GM18517 (cell line): ENCODE measurements around the gene TIMM22.

Experiments
- ATAC-seq: cut with Tn5 transposase; IDR thresholded peaks from one replicate; pipeline ENCODE4 v1.9.1; 2021; ENCODE audit warnings: mild to moderate bottlenecking, moderate library complexity; ENCODE audit not compliant: unreplicated experiment

Gene TIMM22

DNA sequence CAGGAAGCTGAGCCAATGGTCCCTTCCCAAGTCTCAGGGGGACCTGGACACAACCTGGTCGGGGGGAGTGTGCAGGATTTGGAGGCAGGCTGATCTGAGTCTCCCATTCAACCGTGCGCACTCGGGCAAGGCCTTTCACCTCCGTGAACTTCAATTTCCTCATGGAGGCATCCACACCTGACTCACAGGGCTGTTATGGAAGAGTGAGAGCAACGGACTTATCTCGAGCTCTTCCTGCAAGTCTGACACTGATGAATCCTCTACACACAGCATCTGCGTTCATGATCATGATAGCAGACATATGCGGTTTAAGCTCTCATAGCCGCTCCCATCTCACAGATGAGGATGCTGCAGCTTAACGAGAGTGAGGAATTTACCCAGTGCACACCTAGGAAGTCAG, 21.6 kb downstream of the TIMM22 start:
- no peak for ATAC-seq

DNA sequence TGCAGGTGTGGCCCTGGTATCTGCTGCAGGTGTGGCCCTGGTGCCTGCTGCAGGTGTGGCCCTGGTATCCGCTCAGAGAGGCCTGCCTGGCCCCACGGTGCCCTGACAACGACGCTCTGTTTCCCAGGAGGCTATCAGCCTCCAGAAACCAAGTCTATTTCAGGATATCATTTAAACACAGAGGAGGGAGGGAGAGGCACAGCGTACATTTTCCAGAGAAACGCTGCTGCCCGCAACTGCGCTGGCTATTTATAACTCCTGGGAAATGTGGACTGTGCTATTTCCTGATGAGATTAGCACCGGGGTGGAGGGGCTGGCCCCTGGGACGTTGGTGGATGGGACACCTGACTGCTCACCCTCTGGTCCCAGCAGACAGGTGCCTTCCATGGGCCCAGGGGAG, 22.5 kb downstream of the TIMM22 start:
- ATAC-seq, result no peak

DNA sequence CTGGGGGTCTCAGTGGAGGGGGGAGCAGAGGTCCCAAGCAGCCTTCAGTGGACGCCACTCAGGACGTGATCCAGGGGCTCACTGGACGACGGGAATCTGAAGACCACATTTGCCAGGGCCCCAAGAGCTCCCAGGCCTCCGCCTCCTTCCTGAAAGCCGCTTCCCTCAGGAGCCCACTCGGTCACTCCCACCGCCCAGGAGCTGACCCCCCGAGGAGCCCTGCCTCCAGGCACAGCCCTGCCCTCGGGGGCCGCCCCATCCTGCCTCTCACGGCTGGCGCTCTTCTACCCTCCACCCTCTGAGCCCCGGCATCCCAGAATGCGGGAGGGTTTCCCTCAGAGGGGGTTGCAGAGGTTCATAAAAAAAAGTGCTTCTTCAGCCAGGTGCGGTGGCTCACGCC, 24.2 kb downstream of the TIMM22 start:
- no peak for ATAC-seq

DNA sequence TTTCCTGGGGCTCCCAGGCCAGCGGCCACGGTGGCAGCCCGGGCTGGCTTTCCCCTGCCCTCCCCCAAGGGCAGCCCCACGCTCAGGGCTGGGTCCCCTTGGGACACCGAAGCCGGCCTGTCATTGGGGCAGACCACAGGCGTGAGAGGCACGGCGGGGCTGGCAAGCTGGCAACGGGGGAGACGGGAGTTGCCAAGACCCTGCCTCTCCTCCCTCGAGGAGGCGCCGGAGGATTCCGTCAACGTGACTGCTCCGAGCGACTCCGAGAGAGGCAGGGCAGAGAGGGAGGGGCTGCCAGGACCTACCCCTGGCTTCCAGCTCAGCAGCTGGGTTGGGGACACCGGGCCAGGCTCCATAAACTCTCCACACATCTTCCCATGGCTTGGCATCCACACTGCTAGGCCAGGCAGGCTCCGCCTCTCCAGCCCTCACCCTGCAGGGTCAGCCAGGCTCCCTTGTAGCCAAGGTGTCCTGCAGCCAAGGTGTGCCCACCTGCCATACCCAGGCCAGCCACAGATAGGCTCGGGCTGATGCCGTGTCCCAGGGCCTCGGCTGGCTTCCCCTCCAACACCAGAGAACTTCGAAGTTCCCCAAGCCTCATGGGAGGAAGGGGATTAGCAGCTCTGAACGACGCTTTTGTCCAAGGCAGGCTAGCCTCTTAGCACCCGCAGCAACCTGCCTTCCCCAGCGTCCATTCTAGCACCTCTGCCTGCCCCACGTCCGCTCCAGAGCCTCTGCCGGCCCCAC, 25.5 kb downstream of the TIMM22 start:
- ATAC-seq, result no peak

DNA sequence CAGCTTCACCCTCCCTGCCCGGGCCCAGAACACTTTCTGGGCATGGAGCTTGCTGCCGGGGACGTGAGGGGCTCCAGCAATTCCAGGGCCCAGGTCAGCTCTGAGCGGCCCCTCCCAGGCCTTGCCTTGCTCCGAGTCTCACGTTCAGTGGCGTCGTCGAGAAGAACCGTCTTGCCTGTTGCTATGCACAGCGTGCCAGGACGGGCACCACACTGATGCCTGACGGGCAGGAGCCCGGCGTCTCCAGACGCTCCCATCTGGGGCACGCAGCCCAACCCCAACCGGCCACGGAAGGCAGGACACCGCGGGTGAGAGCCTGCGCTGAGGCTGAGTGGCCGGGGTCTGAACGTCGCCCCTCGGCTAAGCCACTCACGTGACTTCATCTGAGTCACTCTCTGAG, 27.1 kb downstream of the TIMM22 start:
- ATAC-seq, result no peak

DNA sequence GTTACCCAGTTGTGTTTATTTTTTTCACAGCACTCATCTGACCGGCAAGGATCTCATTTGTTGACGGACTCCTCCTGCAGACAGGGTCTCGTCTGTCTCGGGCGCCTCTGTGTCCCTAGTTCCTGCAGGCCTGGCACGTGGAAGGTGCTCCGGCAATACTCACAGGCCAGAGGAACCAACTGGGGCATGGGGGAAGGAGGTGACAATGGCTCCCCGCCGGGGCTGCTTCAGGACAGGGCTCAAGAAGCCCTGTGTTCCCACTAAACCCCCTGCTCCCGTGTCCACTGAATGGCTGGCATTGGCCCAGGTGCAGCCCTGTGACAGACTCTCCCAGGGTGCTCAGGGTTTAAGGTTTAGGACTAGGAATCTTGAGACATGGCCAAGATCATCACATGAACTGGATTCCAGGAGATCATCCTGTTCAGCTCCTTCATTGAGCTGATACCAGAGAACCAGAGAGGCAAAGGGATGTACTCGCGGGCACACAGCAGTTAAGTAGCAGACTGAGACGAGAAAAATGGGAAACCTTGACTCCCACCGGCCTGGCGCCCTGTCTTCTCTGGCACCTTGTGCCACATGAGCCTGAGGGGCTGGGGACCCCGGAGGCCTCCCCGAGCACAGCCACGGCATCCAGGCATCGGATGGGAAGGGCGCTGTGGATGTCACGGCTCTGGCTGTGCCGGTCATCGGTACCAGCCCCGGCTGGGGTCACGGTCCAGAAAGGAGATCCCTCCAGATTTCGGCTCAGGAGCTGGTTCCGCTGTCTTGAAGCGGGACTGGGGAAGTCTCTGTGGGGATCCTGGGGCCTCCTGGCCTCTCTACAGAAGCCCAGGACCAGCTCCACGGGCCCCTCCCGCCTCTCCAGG, 29.0 kb downstream of the TIMM22 start:
- ATAC-seq, result no peak

DNA sequence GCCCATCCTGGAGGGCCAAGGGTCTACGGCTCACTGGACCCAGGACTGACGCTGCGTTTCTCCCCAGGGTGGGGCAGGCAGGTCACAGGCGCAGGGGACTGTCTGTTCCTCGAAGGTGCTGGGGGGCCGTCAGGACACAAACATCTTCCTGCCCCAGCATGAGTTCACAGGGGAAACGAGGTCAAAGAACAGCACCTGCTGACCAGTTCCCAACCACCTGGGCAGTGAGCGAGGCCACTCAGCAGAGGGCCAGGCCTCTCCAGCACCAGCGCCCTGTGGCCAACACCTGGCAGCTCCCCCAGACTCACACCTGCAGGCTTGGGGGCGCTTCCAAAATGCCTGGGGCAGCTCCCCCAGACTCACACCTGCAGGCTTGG, 29.7 kb downstream of the TIMM22 start:
- ATAC-seq, result no peak

DNA sequence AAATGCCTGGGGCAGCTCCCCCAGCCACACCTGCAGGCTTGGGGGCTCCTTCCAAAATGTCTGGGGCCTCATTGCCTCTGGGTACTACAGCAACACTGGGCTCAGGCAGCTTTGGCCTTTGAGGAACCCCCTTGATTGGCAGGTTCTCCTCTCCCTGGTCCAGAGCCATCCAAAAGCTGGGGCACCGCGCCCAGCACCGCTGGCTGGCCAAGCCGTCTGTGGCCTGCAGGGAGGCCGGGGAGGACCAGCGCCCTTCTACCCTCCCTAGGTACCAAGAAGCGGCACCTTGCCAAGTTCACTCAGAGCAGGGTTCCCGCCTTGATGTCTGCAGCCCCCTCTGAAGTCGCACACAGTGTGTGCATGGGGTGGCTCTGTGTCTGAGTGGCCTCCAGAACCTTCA, 30.1 kb downstream of the TIMM22 start:
- ATAC-seq, result no peak

DNA sequence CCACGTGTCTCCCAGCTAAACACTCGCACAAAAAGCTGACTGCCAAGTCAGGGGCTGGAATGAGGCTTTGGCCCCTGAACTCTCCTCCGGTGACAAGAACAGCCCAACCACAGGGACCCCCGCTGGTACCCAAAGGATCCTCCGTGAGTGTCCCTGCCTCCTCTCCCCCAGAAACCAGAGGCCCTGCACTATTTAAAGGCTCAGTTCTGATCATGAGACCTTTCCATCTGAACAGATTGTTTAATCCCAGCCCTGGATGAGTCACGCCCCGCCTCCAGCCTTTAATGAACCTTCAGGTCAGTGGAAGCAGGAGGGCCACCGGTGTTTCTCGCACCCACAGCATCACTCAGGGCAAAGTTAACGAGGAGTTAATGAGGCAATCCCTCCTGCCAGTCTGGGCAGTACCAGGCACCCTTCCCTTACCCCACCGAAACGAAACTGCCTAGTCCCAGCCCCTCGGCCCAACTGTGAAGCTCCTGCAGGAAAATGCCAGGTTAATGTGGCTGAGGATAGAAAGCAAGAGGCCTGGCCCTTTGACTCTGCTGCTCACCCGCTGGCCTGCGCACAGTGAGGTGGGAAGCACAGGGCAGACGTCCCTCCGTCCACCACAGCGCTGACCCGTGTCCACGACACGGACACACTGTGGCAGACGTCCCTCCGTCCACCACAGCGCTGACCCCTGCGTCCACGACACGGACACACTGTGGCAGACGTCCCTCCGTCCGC, 32.4 kb downstream of the TIMM22 start:
- ATAC-seq, result no peak

DNA sequence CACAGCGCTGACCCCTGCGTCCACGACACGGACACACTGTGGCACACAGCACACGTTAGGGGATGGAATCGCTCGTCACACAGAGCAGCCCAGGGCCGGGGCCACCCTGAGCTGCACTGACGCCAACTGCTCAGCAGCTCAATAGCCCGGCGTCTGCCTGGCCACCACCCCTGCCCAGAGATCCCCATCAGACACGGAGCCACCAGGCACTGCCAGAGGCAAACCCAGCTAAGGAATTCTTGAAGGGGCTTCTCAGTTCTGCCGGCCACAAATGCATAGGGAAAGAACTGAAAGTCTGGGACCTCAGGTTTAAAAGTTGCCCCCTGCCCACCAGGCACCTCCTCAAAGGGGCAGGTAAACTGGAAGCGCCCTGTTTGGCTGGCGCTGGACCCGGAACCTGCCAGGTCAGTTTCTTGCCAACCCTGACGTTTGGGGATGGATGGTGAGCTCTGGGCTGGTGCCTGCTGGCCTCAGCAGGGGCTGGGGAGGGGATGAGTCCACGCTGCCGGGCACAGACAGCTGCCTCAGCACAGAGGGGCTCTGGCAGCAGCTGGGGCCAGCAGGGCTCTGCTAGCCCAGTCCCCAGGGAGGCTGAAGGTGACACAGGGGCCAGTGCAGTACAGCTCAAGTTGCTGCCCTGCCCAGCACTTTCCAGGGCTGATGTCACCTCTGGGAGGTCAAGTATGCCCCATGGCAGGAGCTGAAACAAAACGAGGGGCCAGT, 33.2 kb downstream of the TIMM22 start:
- no peak for ATAC-seq

DNA sequence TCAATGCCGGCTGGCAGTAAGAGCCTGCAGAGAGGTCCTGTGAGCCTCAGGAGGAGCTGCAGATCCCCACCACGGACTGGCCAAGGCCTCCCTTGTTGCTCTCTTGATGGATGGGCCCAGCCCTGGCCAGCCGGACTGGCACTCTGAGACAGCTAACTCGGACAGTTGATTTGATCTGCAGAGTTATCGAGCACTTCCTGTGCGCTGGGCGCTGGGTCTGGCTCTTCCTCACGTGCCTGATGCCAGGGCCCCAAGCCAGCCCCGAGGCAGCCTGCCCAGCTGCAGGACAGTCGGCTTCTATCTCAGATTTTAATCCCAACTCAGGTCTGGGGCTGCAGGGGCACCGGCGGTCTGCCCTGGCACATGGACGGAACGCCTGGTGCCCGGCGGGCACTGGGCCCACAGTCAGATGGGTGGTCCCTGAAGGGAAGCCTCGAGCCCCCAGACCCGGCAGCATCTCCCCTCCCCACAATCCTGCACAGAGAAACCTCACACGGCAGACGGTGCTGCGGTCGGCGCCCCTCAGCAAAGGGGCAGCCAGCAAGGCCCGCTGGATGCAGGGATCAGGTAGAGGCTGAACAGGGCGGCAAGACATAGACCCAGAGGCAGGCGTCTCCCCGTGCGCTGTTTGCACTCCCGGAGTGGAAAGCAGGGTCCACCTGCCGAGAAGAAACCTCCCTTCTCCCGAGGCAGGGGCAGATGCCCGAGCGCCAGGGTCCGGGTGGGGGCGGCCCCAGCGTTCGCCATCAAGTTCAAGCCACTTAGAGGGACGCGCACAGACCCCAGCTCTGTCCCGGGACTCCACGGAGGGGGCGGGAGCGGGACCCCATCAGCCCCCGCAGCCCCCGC, 34.0 kb downstream of the TIMM22 start:
- ATAC-seq, result no peak

DNA sequence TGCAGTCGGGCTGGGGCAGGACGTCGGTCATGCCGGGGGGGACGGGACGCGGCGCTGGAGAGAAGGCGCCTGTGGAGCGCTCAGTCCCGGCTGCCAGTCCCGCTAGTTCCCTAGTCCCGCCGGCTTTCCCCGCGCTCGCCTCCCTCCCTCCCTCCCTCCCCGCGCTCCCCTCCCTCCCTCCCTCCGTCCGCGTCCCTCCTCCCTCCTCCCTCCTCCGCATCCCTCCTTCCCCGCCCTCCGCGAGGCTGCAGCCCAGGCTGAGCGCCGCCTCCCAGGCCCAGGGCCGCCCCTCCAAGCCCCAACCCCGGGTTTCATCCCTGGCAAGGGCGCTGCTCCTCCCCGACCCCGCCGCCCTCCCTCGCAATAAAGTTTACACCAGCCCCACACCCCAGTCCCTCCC, 34.8 kb downstream of the TIMM22 start:
- no peak for ATAC-seq

DNA sequence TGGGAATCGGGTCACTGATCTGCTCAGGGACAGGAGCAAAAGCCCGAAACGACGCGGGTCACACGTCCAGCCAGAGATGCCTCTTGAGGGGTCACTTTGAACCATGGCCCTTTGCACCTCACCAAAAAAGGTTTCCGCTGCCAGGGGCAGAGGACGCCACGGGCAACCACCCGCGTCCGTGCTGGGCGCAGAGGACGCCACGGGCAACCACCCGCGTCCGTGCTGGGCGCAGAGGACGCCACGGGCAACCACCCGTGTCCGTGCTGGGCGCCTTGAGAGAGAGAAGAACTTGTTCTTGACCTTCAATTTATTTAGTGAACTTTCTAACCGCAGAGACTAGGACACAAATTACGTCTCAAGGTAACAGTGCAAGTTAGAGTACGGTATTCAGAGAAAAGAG, 35.5 kb downstream of the TIMM22 start:
- no peak for ATAC-seq

DNA sequence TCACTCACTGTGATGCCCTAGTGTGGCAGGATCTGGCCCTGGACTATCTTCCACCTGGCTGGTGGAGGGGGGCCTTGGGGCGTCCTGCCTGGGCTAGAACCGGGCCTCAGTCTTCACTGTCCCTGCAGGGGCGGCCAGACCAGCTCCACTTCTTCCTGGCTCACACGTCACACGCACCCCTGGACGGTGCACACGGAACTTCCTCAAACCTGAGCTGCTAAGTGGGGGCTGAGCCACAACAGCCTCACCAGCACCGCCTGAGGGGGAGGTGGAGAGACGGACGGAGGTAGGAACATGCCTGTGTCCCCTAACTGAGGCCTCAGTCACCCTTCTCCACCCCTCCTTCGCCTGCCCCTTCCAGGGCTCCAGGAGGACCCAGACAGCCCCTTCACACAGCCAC, 36.6 kb downstream of the TIMM22 start:
- no peak for ATAC-seq

DNA sequence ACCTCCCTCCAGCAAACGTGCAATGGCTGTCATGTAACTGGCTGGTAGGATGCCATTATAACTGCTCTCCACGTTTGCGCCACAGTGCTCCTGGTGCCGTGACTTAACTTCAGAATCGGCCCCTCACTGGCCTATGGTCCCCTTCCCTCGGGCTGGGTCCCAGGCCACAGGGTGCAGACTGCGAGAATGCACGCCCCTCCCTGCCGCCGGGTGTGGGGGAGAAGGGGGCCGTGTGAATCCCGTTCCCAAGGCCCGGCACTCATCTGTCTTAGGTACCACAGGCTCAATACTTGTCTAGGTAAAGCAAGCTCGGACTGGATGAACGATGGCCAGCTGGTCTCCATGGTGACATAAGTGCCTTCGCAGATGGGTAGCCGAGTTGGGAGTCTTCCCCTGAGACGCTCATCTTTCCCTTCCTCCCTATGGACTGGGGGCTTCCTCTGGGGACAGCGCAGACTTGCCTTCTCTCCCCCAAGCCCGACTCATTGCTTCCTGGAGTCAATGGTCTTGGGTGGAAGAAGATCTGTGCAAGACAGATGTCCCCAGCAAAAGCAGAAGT, 37.8 kb downstream of the TIMM22 start:
- no peak for ATAC-seq

DNA sequence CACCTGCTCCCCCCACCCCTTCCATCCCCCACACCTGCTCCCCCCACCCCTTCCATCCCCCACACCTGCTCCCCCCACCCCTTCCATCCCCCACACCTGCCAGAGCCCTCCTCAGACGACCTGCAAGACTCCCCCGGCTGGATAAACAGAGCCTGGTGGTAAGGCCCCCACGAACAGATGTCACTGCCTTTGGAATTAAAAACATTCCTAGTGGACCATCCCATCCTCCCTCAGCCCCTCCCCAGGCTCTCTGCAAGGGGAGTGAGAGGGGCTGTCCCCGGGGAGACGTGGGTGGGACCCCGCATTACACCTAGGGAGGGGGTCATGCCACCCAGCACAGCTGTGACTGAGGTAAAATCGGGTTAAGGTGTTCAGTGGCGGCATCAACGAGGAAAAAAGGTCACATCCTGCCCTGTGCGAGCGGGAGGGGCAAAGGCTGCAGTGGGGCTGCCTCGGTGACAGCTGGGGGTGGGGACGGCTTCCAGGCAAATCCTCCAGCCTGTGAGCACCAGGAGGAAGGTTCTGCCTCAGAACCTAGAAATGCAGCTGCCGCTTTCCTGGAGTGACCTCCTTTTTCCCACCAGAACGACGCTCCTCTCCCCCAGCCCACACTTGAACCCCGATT, 38.7 kb downstream of the TIMM22 start:
- ATAC-seq, result no peak

DNA sequence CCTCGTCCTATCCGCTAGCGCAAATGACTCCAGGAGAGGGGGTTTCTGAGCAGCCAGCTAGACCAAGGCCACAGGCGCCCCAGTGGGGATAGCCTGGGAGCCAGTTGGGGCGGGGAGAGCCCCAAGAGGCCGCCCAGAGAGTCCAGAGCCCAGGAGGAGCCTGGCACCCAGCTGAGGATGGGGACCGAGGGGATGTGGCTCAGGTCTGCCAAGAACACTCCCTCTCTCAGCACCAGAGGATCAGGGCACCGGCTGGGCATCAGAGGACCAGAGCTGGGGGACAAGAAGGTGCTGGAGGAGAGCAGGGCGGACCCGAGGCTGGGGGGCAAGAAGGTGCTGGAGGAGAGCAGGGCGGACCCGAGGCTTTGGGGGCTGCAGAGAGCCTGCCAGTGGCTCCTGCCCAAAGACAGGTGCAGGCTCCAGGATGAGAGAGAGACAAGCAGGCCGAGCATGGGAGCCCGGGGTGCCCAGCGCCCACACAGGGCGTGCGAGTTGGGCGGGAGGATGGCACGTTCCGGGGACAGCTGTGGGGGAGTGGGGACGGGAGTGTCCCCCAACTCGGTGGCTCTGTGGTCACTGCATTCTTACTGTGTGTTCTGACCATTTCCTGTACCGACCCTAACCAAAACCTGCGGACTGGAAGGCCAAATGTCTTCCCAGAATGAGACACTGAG, 39.4 kb downstream of the TIMM22 start:
- ATAC-seq, result no peak

DNA sequence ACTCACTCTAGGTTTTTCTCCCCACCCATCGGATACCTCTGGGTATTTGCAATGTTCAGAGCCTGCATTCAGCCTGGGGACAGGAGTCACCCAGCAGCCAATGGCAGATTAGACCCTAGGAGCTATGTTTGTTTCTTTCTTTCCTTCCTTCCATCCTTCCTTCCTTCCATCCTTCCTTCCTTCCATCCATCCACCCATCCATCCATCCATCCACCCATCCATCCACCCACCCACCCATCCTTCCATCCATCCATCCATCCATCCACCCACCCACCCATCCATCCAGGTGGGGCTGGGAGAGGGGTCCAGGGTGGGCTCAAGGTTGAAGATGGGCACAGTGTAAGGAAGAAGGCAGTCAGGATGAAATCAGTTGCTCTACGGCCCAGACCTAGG, 39.9 kb downstream of the TIMM22 start:
- ATAC-seq, result no peak
